DMS 273 (cell line): ENCODE data around the gene COL11A1.

Experiments
- DNase-seq: peaks from one replicate; lab custom pipeline; 2025; ENCODE audit not compliant: unreplicated experiment; lab: John Stamatoyannopoulos, UW

COL11A1 gene

GRCh38 chr1:102919659-102920058, 188.7 kb downstream of the COL11A1 start:
- no peak for DNase-seq

GRCh38 chr1:102901996-102902395, 206.3 kb downstream of the COL11A1 start:
- no peak for DNase-seq

- no peak for DNase-seq
These were observed 208.4 kb downstream of the COL11A1 start for GRCh38 chr1:102899935-102900334.

DNA sequence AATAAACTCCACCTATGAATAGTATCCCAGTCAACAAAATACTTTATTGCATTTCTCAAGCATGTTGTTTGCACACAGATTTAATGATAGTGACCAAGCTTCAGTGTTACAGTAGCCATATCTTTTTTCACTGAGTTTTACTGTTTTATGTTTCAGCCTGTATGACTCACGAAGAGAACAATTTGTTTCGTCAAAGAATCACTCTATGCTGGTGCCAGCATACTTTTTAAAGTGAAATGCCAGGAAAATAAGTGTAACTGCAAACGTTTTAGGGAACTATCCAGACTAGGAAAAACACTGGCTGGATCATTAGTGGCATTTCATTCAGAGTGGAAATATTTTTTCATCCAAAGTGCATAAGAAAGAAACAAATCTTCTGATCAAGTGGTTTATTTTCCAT, 210.8 kb downstream of the COL11A1 start:
- no peak for DNase-seq

GRCh38 chr1:102896771-102897170, 211.6 kb downstream of the COL11A1 start:
- no peak for DNase-seq

GRCh38 chr1:102896286-102896685, 212.0 kb downstream of the COL11A1 start:
- DNase-seq, result no peak

DNA sequence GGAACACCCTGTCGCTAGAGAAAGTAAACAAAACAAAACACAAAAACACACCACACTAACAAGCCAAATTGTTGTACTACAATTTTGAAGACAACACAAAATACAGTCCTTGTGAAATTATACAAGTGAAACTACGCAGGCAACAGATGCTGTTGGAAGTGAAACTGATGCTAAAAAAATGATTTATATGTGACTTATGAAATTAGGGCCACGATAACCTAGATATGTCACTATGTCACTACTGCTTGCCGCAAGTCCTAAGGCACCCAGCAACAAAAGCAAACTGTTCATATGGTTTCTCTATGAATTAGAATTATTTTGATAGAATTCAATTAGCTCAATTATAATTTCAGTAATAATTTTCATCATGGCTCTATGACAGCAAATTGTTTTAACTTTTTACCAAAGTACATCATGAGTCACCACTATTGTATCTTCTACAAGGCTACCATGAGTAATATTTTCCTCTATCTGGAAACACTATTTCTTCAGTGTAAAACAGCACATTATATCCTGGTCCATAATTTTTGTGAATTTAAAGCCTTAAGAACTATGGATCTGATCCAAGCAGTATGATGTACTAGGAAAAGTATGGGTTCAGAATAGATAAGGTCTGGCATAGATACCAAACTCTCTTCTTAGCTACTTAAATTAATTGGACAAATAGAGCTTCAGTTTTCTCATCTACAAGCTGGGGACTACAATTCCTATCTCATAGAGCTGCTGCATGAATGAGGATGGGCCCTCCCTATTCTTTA, 216.3 kb downstream of the COL11A1 start:
- DNase-seq, result no peak

DNA sequence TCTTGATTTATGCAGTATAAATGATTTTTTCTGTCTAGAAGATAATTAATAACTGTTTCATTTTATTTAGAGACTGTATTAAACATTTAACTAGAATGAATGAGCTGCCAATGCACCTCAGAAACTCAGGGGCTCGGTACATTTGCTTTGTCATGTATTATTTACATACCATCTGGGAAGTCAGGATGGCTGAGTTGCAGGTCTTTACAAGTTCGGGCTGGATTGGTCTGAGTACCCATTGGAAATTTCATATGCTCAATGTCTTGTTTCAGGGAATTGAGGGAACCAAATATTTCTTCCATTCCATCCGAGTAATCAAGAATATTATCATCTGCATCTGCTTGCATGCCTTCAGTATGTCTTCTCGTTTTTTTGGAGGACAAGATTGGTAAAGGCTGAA, 221.7 kb downstream of the COL11A1 start:
- DNase-seq, result no peak

GRCh38 chr1:102884238-102884637, 224.1 kb downstream of the COL11A1 start:
- no peak for DNase-seq

GRCh38 chr1:102879439-102879993, 228.8 kb downstream of the COL11A1 start:
- no peak for DNase-seq

DNA sequence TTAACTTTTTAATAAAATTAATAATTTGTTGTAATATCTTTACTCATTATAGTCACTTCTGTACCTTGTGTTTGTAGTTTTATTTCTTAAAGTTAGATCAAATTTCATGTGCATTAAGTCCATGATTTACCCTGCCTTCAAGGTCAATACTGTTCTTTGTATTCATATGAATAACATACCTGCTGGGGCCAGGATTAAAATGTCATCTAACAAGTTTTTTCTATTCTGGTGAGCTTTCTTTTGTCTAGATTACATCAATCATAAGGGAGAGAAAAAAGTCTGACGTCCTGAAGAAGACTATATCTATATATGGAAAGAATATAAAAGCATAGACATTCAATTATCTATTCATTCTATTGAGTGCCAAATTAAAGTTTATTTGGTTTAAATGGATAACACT, 232.6 kb downstream of the COL11A1 start:
- no peak for DNase-seq

DNA sequence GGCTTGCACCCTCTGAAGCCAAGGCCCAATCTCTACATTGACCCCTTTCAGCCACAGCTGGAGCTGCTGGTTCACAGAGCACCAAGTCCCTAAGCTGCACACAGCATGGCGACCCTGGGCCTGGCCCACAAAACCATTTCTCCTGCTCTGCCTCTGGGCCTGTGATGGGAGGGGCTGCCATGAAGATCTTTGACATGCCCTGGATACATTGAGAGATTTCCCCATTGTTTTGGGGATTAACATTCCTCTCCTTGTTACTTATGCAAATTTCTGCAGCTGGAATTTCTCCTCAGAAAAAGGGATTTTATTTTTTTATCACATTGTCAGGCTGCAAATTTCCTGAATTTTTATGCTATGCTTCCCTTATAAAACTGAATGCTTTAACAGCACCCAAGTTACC, 235.8 kb downstream of the COL11A1 start:
- DNase-seq, result no peak

DNA sequence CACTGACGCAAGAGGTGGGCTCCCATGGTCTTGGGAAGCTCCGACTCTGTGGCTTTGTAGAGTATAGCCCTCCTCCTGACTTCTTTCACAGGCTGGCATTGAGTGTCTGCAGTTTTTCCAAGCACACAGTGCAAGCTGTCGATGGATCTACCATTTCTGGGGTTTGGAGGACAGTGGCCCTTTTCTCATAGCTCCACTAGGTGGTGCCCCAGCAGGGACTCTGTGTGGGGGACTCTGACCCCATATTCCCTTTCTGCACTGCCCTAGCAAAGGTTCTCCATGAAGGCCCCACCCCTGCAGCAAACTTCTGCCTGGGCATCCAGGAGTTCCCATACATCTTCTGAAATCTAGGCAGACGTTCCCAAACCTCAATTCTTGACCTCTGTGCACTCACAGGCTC, 236.2 kb downstream of the COL11A1 start:
- no peak for DNase-seq

GRCh38 chr1:102863704-102864103, 244.6 kb downstream of the COL11A1 start:
- no peak for DNase-seq

GRCh38 chr1:102861247-102861646, 247.1 kb downstream of the COL11A1 start:
- no peak for DNase-seq

- DNase-seq, result no peak
These were observed 249.6 kb downstream of the COL11A1 start for GRCh38 chr1:102858695-102859094.

DNA sequence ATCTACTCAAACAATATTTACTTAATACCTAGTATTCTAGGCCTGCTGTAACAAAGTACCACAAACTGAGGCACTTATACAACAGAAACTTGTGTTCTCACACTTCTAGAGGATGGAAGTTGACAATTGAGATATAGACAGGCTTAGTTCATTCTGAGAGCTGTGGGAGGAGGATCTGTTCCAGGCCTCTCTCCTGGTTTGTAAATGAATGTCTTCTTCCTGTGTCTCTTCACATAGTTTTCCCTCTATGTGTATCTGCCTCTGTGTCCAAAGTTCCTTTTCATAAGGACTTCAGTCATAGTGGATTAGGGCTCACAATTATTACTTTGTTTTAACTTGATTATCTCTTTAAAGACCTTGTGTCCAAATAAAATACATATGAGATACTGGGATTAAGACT, 251.1 kb downstream of the COL11A1 start:
- DNase-seq, result no peak

- DNase-seq, result no peak
These were observed 254.6 kb downstream of the COL11A1 start for GRCh38 chr1:102853701-102854187.

DNA sequence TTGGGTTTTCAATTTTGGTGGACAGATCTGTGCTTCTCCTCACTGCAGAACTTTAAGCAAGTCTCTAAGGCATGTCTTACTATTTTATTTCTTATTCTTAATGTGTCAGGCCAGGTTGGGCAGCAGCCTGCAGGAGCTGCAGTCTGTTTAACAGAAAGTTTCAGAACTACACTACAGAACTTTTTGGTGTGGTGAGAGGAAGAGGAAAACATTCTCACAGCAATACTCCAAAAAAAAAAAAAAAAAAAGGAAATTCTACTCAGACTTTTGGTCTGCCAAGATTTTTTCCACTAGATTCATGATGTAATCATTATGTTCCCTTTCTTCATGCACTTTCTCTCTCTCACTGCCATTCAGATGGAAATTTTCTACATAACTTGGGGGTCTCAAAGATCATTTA, 255.2 kb downstream of the COL11A1 start:
- DNase-seq, result no peak

DNA sequence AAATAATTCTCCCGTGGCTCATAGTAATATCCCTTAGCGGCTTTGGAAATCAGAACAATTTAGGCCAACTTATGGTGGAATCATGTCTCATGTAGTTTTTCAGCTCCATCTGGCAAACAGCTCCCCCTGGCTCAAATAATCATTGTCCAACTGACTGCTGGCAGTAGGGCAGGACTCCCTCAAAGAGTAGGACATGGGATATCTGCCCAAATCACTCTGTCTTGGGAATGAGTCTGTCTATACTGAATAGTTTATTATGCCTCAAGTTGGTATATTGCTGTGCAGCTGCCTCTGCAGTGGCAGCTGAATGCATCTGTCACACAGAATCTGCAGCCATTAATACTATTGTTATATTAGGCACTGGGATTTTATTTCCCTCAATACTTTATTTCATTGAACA, 255.7 kb downstream of the COL11A1 start:
- no peak for DNase-seq

DNA sequence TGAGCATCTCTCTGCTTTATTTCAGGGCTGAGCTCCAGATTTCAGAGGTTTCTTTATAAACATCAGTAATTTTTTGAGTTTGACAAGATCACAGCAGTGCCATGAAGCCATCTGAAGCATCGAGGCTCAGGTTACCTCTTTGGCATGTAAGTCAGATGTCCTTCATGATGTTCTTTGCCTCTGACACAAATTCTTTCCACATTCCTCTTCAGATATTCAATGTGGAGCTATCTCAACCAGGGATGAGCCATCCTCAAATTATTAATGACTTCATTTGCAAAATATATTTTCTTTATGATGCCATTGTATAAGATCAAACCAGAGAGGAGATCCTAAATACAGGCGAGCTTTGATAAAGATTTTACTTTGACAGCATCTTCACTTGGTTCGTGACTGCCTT, 256.7 kb downstream of the COL11A1 start:
- DNase-seq, result no peak

- no peak for DNase-seq
These were observed 265.7 kb downstream of the COL11A1 start for GRCh38 chr1:102842606-102843005.

GRCh38 chr1:102840741-102841140, 267.6 kb downstream of the COL11A1 start:
- DNase-seq, result no peak
